IMR-90 (cell line): ENCODE data around the gene C12orf60. TPM values are rescaled to one million over a fixed set of nuclear protein-coding genes. Genes with fewer than 3 reads are reported as not detected.

Experiments
- ATAC-seq: fragments of 200-7000 bp; cut with Tn5 transposase; 2 replicates; pipeline ENCODE4 v1.9.1; 2020; ENCODE audit warnings: low read depth, mild to moderate bottlenecking, moderate library complexity
- BruUV-seq: library from RNA; stranded (reverse); fragments of 400-500 nt; replicated peaks from 2 replicates; lab custom pipeline; 2021; lab: Mats Ljungman, UMichigan
- CTCF ChIA-PET: fragments of 300-600 bp; formaldehyde crosslinking; extraction: SDS; loops from one replicate; lab custom pipeline; 2021; ENCODE audit warnings: antibody characterized with exemption; lab: Yijun Ruan, JAX
- POLR2A ChIA-PET: fragments of 300-600 bp; sonication (Branson Sonifier 250); formaldehyde crosslinking; loops from one replicate; lab custom pipeline; 2022; ENCODE audit warnings: antibody characterized with exemption; ENCODE audit not compliant: unreplicated experiment; lab: Charles Lee
- DNase-seq: peaks from one replicate; pipeline ENCODE4 v3.0.0; 2013
- H2AFZ ChIP-seq: replicated peaks from 2 replicates; pipeline ENCODE3; 2013; ENCODE audit warnings: low read length, mild to moderate bottlenecking; ENCODE audit not compliant: poor library complexity
- H2AK5ac ChIP-seq: 2 replicates; pipeline ENCODE4 v1.6.1; 2013; ENCODE audit warnings: low read depth, low read length, inconsistent platforms
- H2AK9ac ChIP-seq: replicated peaks from 2 replicates; pipeline ENCODE3; 2013; ENCODE audit warnings: mild to moderate bottlenecking, low read depth, low read length, moderate library complexity; ENCODE audit not compliant: poor library complexity
- H2BK120ac ChIP-seq: 2 replicates; pipeline ENCODE4 v1.6.1; 2013; ENCODE audit warnings: low read depth, low read length, inconsistent platforms
- H2BK15ac ChIP-seq: 3 replicates; pipeline ENCODE4 v1.6.1; 2013; ENCODE audit warnings: low read depth, low read length, inconsistent platforms
- H2BK20ac ChIP-seq: 2 replicates; pipeline ENCODE4 v1.6.1; 2013; ENCODE audit warnings: low read depth, mild to moderate bottlenecking, inconsistent platforms, low read length, moderate library complexity
- H2BK5ac ChIP-seq: 2 replicates; pipeline ENCODE4 v1.6.1; 2013; ENCODE audit warnings: mild to moderate bottlenecking, low read depth, low read length, inconsistent platforms; ENCODE audit not compliant: poor library complexity, severe bottlenecking
- H3K14ac ChIP-seq: replicated peaks from 2 replicates; pipeline ENCODE4 v1.6.1; 2013; ENCODE audit warnings: low read depth, low read length, inconsistent platforms
- H3K18ac ChIP-seq: 2 replicates; pipeline ENCODE4 v1.6.1; 2013; ENCODE audit warnings: low read depth, low read length, control low read depth
- H3K23ac ChIP-seq: 2 replicates; pipeline ENCODE4 v1.6.1; 2013; ENCODE audit warnings: low read depth, low read length, inconsistent platforms
- H3K27ac ChIP-seq: 2 replicates; pipeline ENCODE4 v1.5.1; 2013; ENCODE audit warnings: mild to moderate bottlenecking, control low read depth, low read length; ENCODE audit not compliant: insufficient read depth
- H3K27me3 ChIP-seq: 2 replicates; pipeline ENCODE4 v1.6.1; 2013; ENCODE audit warnings: low read length; ENCODE audit not compliant: control insufficient read depth, insufficient read depth
- H3K36me3 ChIP-seq: 2 replicates; pipeline ENCODE4 v1.6.1; 2013; ENCODE audit warnings: low read length, mixed read lengths; ENCODE audit not compliant: control insufficient read depth, insufficient read depth
- H3K4ac ChIP-seq: 2 replicates; pipeline ENCODE4 v1.6.1; 2013; ENCODE audit warnings: low read depth, low read length, inconsistent platforms
- H3K4me1 ChIP-seq: 2 replicates; pipeline ENCODE4 v1.6.1; 2013; ENCODE audit warnings: low read length, mixed read lengths; ENCODE audit not compliant: control insufficient read depth, insufficient read depth
- H3K4me2 ChIP-seq: 2 replicates; pipeline ENCODE4 v1.6.1; 2013; ENCODE audit warnings: low read depth, mild to moderate bottlenecking, control low read depth, low read length, moderate library complexity
- H3K4me3 ChIP-seq: 2 replicates; pipeline ENCODE4 v1.5.1; 2013; ENCODE audit warnings: low read depth, mild to moderate bottlenecking, control low read depth, low read length, moderate library complexity; ENCODE audit not compliant: insufficient read depth
- H3K56ac ChIP-seq: 2 replicates; pipeline ENCODE4 v1.6.1; 2013; ENCODE audit warnings: low read length, inconsistent platforms; ENCODE audit not compliant: insufficient read depth; ENCODE audit errors: extremely low read depth
- H3K79me1 ChIP-seq, 2 experiments: 2 replicates each; pipeline ENCODE4 v1.6.1; 2013; ENCODE audit warnings: low read length in 2 of 2, inconsistent platforms in 1 of 2, low read depth in 1 of 2
- H3K9ac ChIP-seq: 2 replicates; pipeline ENCODE4 v1.6.1; 2013; ENCODE audit warnings: low read depth, low read length, control low read depth
- H3K9me1 ChIP-seq: 2 replicates; pipeline ENCODE4 v1.6.1; 2013; ENCODE audit warnings: low read length, inconsistent platforms; ENCODE audit not compliant: insufficient read depth
- H3K9me3 ChIP-seq: 2 replicates; pipeline ENCODE4 v1.6.1; 2013; ENCODE audit warnings: low read length; ENCODE audit not compliant: control insufficient read depth, insufficient read depth
- H4K20me1 ChIP-seq: 2 replicates; pipeline ENCODE4 v1.6.1; 2013; ENCODE audit warnings: low read length, inconsistent platforms; ENCODE audit not compliant: insufficient read depth
- H4K5ac ChIP-seq: 2 replicates; pipeline ENCODE4 v1.6.1; 2013; ENCODE audit warnings: mild to moderate bottlenecking, low read depth, low read length, control low read depth
- H4K8ac ChIP-seq, 2 experiments: 2 replicates each; pipeline ENCODE4 v1.6.1; 2013; ENCODE audit warnings: low read depth in 2 of 2, low read length in 2 of 2, control low read depth in 1 of 2, inconsistent platforms in 1 of 2
- H4K91ac ChIP-seq: 2 replicates; pipeline ENCODE4 v1.6.1; 2013; ENCODE audit warnings: low read depth, low read length, inconsistent platforms; ENCODE audit not compliant: insufficient read depth
- CEBPB ChIP-seq: IDR thresholded peaks from 2 replicates; pipeline ENCODE4 v1.6.1; 2012; ENCODE audit warnings: low read depth, low read length, improper control_type of control experiment
- FOS ChIP-seq: fragments of 150-350 bp; IDR thresholded peaks from 2 replicates; pipeline ENCODE4 v1.6.1; 2016; ENCODE audit warnings: low read depth, low read length
- WGBS, 2 experiments: methylation state at CpG; one replicate each; pipeline versions ENCODE4 v1.1.5 to v1.1.7; 2013; ENCODE audit warnings: missing lambda C conversion rate in 2 of 2; ENCODE audit not compliant: insufficient read length in 1 of 2; ENCODE audit errors: extremely low coverage in 2 of 2; 5-methylcytosine and 5-hydroxymethylcytosine counted together
- dilution Hi-C: fragments of 300-500 bp; cut with HindIII; formaldehyde crosslinking; loops from one replicate; pipeline ENCODE4 v1.14.3; 2018; ENCODE audit warnings: low sequenced_read_pairs; ENCODE audit not compliant: unreplicated experiment
- in situ Hi-C: fragments of 300-500 bp; cut with MboI; formaldehyde crosslinking; loops from 3 replicates; pipeline ENCODE4 v1.14.3; 2019; ENCODE audit warnings: low sequenced_read_pairs, inconsistent platforms, mixed read lengths
- intact Hi-C: fragments of 100-400 bp; cut with micrococcal nuclease; formaldehyde crosslinking; loops from 2 replicates; pipeline ENCODE4 v1.10.0; 2022
- polyA plus RNA-seq, 3 experiments: library from polyadenylated mRNA; depleted of rRNA; stranded (reverse); fragments of >200 nt; gene quantifications; 2 replicates each; pipeline ENCODE4 v1.2.3, GENCODE V29; 2012; ENCODE audit warnings: low replicate concordance in 1 of 3
- total RNA-seq: library from RNA; depleted of rRNA; stranded (reverse); fragments of >200 nt; gene quantifications from 2 replicates; pipeline ENCODE4 v1.2.3, GENCODE V29; 2012

The C12orf60 gene
- total and polyA plus RNA-seq, 2 of the 4 experiments (the other 2 are of a cell fraction) = 1.1 TPM

DNA sequence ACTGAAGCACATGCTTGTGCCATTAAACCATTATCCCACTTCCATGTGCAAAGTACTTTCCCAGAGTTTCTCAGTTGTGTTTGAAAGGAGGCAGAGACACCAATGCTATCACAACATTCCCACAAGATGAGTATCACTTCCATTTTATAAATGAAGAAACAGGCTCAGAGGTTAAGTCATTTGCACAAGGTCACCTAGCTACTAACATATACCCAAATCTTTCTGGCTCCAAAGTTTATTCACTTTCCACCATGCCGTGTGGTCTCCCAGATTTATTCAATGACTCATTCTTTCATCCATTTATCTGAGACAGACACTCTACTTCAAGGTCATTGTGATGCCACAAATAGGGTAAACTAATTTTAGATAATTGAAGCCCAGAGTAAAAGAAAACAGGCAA lies 30.5 kb downstream of the C12orf60 start:
- no peak overlapping the region for H2BK5ac ChIP-seq
- no peak overlapping the region for H2AK9ac ChIP-seq
- H3K23ac ChIP-seq = no peak overlapping the region
- H3K14ac ChIP-seq = no peak overlapping the region
- no peak overlapping the region for H3K4ac ChIP-seq
- DNase-seq = peak; percentile 29
- peak overlapping the region; percentile 26; the same call in 1 of the 3 replicates for H2BK15ac ChIP-seq
- no peak overlapping the region for H3K4me3 ChIP-seq
- H4K8ac ChIP-seq = no peak overlapping the region
- peak overlapping the region; percentile 31; the same call in 1 of the 2 replicates for H3K18ac ChIP-seq
- peaks cover 4% of the 10 kb centered on the region for H4K20me1 ChIP-seq
- in situ Hi-C loops = no loop called here
- no peak overlapping the region for H4K91ac ChIP-seq
- H3K36me3 ChIP-seq = no peaks in the 10 kb centered on the region
- intact Hi-C loops = no loop called here
- no peaks in the 10 kb centered on the region for H3K27me3 ChIP-seq
- no TSS peak for BruUV-seq
- H2AFZ ChIP-seq = no peak overlapping the region
- no peak overlapping the region for H3K56ac ChIP-seq
- no peak overlapping the region for H3K27ac ChIP-seq
- H3K4me1 ChIP-seq = peaks cover 2% of the 10 kb centered on the region; the same call in 1 of the 2 replicates
- 0 out of 2 replicates have a peak overlapping the region, but pooled peaks have one; percentile 11 for H2BK20ac ChIP-seq
- ChIA-PET POLR2A (no interaction called here), CTCF (no interaction called here)
- H3K79me1 ChIP-seq = no peaks in the 10 kb centered on the region
- dilution Hi-C loops = no loop called here
- TF ChIP-seq CEBPB (no peak), FOS (peak; percentile 49)
- H2AK5ac ChIP-seq = no peak overlapping the region
- H2BK120ac ChIP-seq = no peak overlapping the region
- no peak overlapping the region for H4K5ac ChIP-seq
- peaks cover 3% of the 10 kb centered on the region for H3K9me1 ChIP-seq
- H3K4me2 ChIP-seq = peak overlapping the region; percentile 15; the same call in 1 of the 2 replicates
- H3K9ac ChIP-seq = no peak overlapping the region
- H3K9me3 ChIP-seq = no peaks in the 10 kb centered on the region
- ATAC-seq = no peak
- WGBS, 2 experiments = no CpG with 5 or more reads among the region's 1 CpG
